Endodermal cell (in vitro differentiated cells): ENCODE data around the gene XNDC1N. TPM values are rescaled to one million over a fixed set of nuclear protein-coding genes. Genes with fewer than 3 reads are reported as not detected.

ENCODE experiments used
- DNase-seq: peaks from one replicate; pipeline ENCODE4 v3.0.0-alpha.2; 2017
- H3K27ac ChIP-seq: 2 replicates; pipeline ENCODE4 v1.5.1; 2013; ENCODE audit warnings: mild to moderate bottlenecking, low read depth, low read length, moderate library complexity
- H3K27me3 ChIP-seq: 2 replicates; pipeline ENCODE4 v1.6.1; 2013; ENCODE audit warnings: mild to moderate bottlenecking, low read length, moderate library complexity; ENCODE audit not compliant: insufficient read depth, control insufficient read depth, poor library complexity, severe bottlenecking
- H3K36me3 ChIP-seq: 2 replicates; pipeline ENCODE4 v1.7.0; 2013; ENCODE audit warnings: mild to moderate bottlenecking, low read length, moderate library complexity; ENCODE audit not compliant: control insufficient read depth, insufficient read depth
- H3K4me1 ChIP-seq: one replicate; pipeline ENCODE4 v1.7.0; 2013; ENCODE audit warnings: low read length; ENCODE audit not compliant: control insufficient read depth, insufficient read depth
- H3K4me3 ChIP-seq: 2 replicates; pipeline ENCODE4 v1.5.1; 2013; ENCODE audit warnings: mild to moderate bottlenecking, low read length, moderate library complexity
- H3K9ac ChIP-seq: 2 replicates; pipeline ENCODE4 v1.6.1; 2013; ENCODE audit warnings: mild to moderate bottlenecking, low read length, moderate library complexity; ENCODE audit not compliant: poor library complexity, severe bottlenecking; ENCODE audit errors: extremely low read depth
- H3K9me3 ChIP-seq: 2 replicates; pipeline ENCODE4 v1.6.1; 2013; ENCODE audit warnings: mild to moderate bottlenecking, low read length, moderate library complexity; ENCODE audit not compliant: control insufficient read depth
- H3K27ac Mint-ChIP-seq: 2 replicates; pipeline ENCODE4 v1.8.0; 2020; ENCODE audit warnings: mixed read lengths
- H3K27me3 Mint-ChIP-seq: 2 replicates; pipeline ENCODE4 v1.8.0; 2021; ENCODE audit warnings: mild to moderate bottlenecking, mixed read lengths; ENCODE audit not compliant: insufficient read depth
- H3K36me3 Mint-ChIP-seq: 2 replicates; pipeline ENCODE4 v1.8.0; 2020; ENCODE audit warnings: low read depth, mixed read lengths
- H3K4me1 Mint-ChIP-seq: 2 replicates; pipeline ENCODE4 v1.8.0; 2020; ENCODE audit warnings: mixed read lengths
- H3K4me3 Mint-ChIP-seq: 2 replicates; pipeline ENCODE4 v1.8.0; 2020; ENCODE audit warnings: mild to moderate bottlenecking, moderate library complexity, mixed read lengths
- H3K9me3 Mint-ChIP-seq: 2 replicates; pipeline ENCODE4 v1.8.0; 2020; ENCODE audit warnings: mild to moderate bottlenecking, mixed read lengths
- WGBS, 2 experiments: methylation state at CpG; one replicate each; pipeline versions ENCODE4 v1.1.5 to v1.1.7; 2013; ENCODE audit warnings: missing lambda C conversion rate in 2 of 2, mixed read lengths in 1 of 2; ENCODE audit not compliant: insufficient coverage in 1 of 2, insufficient read length in 1 of 2; 5-methylcytosine and 5-hydroxymethylcytosine counted together
- total RNA-seq, 2 donors: library from RNA; stranded (reverse); fragmentation: NEBNext Ultra II Directional in 1 of 2; extraction: Animal tissue kit (Norgen Biotek cat#: 25700) in 1 of 2; gene quantifications; 2 replicates in 1 of 2; 3 replicates in 1 of 2; pipeline ENCODE4 v1.2.1, GENCODE V29; 2021
- TF ChIP-seq, protein P1 (sequence below): fragments of 200-600 bp; sonication (generic); conservative IDR thresholded peaks from 2 replicates; pipeline ENCODE4 v1.5.0; 2021; ENCODE audit warnings: antibody characterized with exemption, mild to moderate bottlenecking

The XNDC1N gene
- total RNA-seq, 2 donors from 2014 or later = 11.4 to 15.2 TPM

DNA sequence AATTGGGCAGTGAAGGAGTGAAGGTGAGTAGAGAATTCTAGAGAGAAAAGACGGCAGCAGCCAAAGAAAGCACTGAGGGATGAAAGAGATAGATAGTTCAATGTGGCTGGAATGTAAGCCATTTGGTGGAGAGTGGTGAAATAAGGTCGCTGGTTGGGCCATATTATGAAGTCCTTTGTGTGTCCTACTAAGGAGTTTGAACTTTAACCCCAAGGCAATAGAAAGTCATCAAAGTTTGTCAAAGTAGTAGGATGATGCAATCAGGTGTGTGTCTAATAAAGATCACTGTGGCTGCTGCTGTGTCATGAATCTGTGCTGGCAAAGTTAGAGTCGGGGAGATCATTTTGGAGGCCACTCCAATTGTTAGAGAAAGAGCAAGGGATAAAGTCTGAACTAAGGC, 19.1 kb upstream of the XNDC1N start:
- H3K27me3 Mint-ChIP-seq = no peaks in the 10 kb centered on the region
- H3K27ac Mint-ChIP-seq = no peak overlapping the region
- no peaks in the 10 kb centered on the region for H3K9me3 Mint-ChIP-seq
- peaks cover 2% of the 10 kb centered on the region for H3K4me1 ChIP-seq
- H3K36me3 Mint-ChIP-seq = peaks cover 7% of the 10 kb centered on the region
- H3K27ac ChIP-seq = no peak overlapping the region
- H3K27me3 ChIP-seq = no peaks in the 10 kb centered on the region
- TF ChIP-seq, protein P1, sequence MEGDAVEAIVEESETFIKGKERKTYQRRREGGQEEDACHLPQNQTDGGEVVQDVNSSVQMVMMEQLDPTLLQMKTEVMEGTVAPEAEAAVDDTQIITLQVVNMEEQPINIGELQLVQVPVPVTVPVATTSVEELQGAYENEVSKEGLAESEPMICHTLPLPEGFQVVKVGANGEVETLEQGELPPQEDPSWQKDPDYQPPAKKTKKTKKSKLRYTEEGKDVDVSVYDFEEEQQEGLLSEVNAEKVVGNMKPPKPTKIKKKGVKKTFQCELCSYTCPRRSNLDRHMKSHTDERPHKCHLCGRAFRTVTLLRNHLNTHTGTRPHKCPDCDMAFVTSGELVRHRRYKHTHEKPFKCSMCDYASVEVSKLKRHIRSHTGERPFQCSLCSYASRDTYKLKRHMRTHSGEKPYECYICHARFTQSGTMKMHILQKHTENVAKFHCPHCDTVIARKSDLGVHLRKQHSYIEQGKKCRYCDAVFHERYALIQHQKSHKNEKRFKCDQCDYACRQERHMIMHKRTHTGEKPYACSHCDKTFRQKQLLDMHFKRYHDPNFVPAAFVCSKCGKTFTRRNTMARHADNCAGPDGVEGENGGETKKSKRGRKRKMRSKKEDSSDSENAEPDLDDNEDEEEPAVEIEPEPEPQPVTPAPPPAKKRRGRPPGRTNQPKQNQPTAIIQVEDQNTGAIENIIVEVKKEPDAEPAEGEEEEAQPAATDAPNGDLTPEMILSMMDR = no peak
- peaks cover 5% of the 10 kb centered on the region for H3K36me3 ChIP-seq
- no peak overlapping the region for H3K9ac ChIP-seq
- peaks cover 3% of the 10 kb centered on the region for H3K4me1 Mint-ChIP-seq
- H3K4me3 ChIP-seq = no peak overlapping the region
- no peak for DNase-seq
- no peaks in the 10 kb centered on the region for H3K9me3 ChIP-seq
- no peak overlapping the region for H3K4me3 Mint-ChIP-seq
- 91 to 92% methylated on average over 3 of the region's 3 CpGs for WGBS, 2 experiments

DNA sequence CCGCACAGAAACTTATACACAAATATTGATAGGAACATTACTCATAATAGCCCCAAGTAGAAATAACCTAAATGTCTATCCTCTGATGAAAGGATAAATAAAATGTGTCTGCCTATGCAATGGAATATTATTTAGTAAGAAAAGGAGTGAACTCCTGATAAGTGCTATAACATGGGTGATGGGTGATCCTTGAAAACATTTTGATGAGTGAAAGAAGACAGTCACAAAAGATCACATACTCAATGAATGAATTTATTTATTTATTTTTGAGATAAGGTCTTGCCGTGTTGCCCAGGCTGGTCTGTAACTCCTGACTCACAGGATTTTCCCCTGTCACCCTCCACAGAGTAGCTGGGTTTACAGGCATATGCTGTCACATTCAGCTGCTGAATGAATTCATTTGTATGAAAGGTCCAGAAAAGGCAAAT, 17.8 kb upstream of the XNDC1N start:
- Histone ChIP-seq H3K4me1 (peaks cover 2% of the 10 kb centered on the region), H3K27ac (no peak overlapping the region), H3K4me3 (no peak overlapping the region), H3K36me3 (peaks cover 5% of the 10 kb centered on the region), H3K27me3 (no peaks in the 10 kb centered on the region), H3K9me3 (no peaks in the 10 kb centered on the region), H3K9ac (no peak overlapping the region)
- H3K36me3 Mint-ChIP-seq = peaks cover 8% of the 10 kb centered on the region
- TF ChIP-seq, protein P1 = no peak
- no peak overlapping the region for H3K27ac Mint-ChIP-seq
- 94% methylated on average over 1 of the region's 2 CpGs; no CpG with 5 or more reads in 1 of the 2 experiments for WGBS, 2 experiments
- peaks cover 3% of the 10 kb centered on the region for H3K4me1 Mint-ChIP-seq
- no peak for DNase-seq
- no peaks in the 10 kb centered on the region for H3K9me3 Mint-ChIP-seq
- no peak overlapping the region for H3K4me3 Mint-ChIP-seq
- no peaks in the 10 kb centered on the region for H3K27me3 Mint-ChIP-seq

DNA sequence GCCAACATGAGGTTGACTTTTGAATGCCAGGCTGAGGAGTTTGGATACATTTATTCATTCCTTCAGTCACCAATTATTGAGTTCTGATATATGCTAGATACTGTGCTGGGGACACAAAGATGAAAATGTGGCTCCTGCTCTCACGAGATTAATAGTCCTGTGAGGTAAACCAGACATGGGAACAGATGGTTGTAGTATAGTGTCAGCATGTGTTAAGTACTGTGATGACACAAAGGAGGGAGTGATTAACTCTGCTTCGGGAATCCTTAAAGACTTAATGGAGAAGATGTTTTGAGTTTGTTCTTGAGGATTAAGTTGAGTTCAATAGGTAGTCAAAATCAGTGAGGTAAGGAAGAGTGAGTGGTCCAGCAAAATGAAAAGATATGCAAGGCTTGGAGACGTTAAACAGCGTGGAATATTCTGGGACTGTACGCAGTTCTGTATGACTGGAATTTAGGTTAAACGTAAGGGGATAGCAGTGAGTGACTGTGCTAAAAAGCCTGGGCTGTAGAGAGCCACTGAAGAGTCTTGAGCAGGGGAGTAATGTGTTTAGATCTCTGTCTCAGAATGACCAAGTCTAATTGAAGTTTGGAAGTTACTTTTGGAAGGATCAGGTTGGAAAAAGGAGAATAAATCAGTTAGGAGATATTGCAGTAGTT, 12.3 kb upstream of the XNDC1N start:
- Histone ChIP-seq H3K9ac (no peak overlapping the region), H3K27me3 (no peaks in the 10 kb centered on the region), H3K9me3 (no peaks in the 10 kb centered on the region), H3K4me3 (no peak overlapping the region), H3K4me1 (no peaks in the 10 kb centered on the region), H3K36me3 (peaks cover 6% of the 10 kb centered on the region), H3K27ac (no peak overlapping the region)
- no peaks in the 10 kb centered on the region for H3K4me1 Mint-ChIP-seq
- H3K27me3 Mint-ChIP-seq = no peaks in the 10 kb centered on the region
- H3K4me3 Mint-ChIP-seq = no peak overlapping the region
- TF ChIP-seq, protein P1 = no peak
- no peak overlapping the region for H3K27ac Mint-ChIP-seq
- peaks cover 19% of the 10 kb centered on the region for H3K36me3 Mint-ChIP-seq
- 92 to 95% methylated on average over 6 of the region's 6 CpGs for WGBS, 2 experiments
- H3K9me3 Mint-ChIP-seq = no peaks in the 10 kb centered on the region
- DNase-seq = no peak
